Measurements from ENCODE around the gene PREX1.

PREX1 gene

DNA sequence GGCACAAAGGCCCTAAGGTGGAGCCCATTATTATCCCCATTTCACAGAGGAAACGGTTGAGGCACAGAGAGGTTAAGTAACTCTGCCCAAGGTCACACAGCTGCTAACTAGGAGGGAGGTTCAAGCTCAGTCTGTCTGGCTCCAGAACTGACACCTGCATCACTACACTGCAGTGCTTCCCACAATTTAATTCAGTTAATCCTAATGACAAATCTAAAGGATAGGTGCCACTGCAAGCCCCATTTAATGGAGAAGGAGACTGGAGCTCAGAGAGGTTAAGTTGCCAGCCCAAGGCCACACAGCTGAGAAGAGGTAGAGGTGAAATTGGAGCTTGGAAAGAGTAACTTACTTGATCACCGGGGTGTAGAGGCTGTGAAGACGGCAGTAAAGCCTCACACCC is 148.8 kb downstream of the PREX1 start:
- Histone ChIP-seq H3K36me3 (ENCODE audit: control insufficient read depth in 2 of 2, insufficient read depth in 2 of 2, low read length in 2 of 2) (peaks cover 0 to 13% of the 10 kb centered on the region in 2 donors), H3K27me3 (ENCODE audit: control insufficient read depth in 2 of 2, insufficient read depth in 2 of 2, low read length in 2 of 2) (no peaks in the 10 kb centered on the region), H3K9me3 (ENCODE audit: control insufficient read depth in 2 of 2, low read length in 2 of 2) (no peaks in the 10 kb centered on the region), H3K4me1 (ENCODE audit: control insufficient read depth in 2 of 2, insufficient read depth in 2 of 2, low read length in 2 of 2) (peaks cover 35 to 40% of the 10 kb centered on the region in 2 donors), H3K27ac (ENCODE audit: low read depth in 2 of 2, low read length in 2 of 2) (no peak overlapping the region), H3K9ac (ENCODE audit: low read depth in 1 of 2, low read length in 2 of 2) (peak overlapping the region in 1 of 2 donors; percentile 6), H3K4me3 (ENCODE audit: low read length in 2 of 2) (no peak overlapping the region)

DNA sequence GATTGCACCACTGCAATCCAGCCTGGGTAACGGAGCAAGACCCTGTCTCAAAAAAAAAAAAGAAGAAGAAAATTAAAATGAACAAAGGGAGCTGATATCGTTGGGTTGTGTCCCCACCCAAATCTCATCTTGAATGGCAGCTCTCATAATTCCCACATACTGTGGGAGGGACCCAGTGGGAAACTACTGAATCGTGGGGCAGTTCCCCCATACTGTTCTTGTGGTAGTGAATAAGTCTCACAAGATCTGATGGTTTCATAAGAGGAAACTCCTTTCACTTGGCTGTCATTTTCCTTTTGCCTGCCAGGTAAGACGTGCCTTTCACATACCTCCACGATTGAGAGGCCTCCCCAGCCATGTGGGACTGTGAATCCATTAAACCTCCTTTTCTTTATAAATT is 149.4 kb downstream of the PREX1 start:
- no peak overlapping the region for H3K9ac ChIP-seq (ENCODE audit: low read depth in 1 of 2, low read length in 2 of 2)
- peaks cover 31 to 37% of the 10 kb centered on the region in 2 donors for H3K4me1 ChIP-seq (ENCODE audit: control insufficient read depth in 2 of 2, insufficient read depth in 2 of 2, low read length in 2 of 2)
- H3K27ac ChIP-seq (ENCODE audit: low read depth in 2 of 2, low read length in 2 of 2) = no peak overlapping the region
- peaks cover 0 to 13% of the 10 kb centered on the region in 2 donors for H3K36me3 ChIP-seq (ENCODE audit: control insufficient read depth in 2 of 2, insufficient read depth in 2 of 2, low read length in 2 of 2)
- no peak overlapping the region for H3K4me3 ChIP-seq (ENCODE audit: low read length in 2 of 2)
- H3K27me3 ChIP-seq (ENCODE audit: control insufficient read depth in 2 of 2, insufficient read depth in 2 of 2, low read length in 2 of 2) = no peaks in the 10 kb centered on the region
- no peaks in the 10 kb centered on the region for H3K9me3 ChIP-seq (ENCODE audit: control insufficient read depth in 2 of 2, low read length in 2 of 2)

DNA sequence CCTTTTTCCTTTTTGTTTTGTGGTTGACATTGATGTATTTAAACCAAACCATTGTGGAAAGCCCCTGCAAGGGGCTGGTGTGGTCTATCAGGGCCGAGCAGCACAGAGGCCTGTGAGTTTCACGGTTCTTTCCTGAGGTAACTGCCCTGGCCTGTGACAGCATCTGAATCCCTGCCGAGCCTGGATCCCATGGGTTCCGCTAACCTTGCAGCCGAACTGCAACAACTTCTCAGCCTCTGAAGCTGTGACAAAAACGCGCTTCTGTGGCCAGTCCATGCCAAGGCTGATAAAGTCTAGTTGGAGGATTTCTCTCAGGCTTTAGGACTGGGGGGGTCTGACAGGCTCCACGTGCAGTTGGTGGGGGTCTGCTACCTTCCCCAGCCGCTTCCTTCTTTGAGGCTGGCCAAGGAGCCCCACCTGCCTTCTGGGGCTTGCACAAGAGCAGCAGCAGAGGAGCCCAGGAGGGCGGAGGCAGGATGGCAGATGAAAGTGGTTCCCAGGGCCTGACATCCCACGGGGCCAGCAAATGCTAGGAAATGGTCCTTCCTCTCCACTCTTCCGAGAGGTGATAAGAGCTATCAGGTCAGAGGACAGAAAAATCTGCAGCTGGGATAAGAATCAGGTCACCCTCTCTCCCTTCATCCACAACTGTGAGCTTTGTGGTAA is 150.9 kb downstream of the PREX1 start:
- H3K9me3 ChIP-seq (ENCODE audit: control insufficient read depth in 2 of 2, low read length in 2 of 2) = no peaks in the 10 kb centered on the region
- peaks cover 16 to 22% of the 10 kb centered on the region in 2 donors for H3K4me1 ChIP-seq (ENCODE audit: control insufficient read depth in 2 of 2, insufficient read depth in 2 of 2, low read length in 2 of 2)
- no peak overlapping the region for H3K27ac ChIP-seq (ENCODE audit: low read depth in 2 of 2, low read length in 2 of 2)
- no peak overlapping the region for H3K4me3 ChIP-seq (ENCODE audit: low read length in 2 of 2)
- H3K27me3 ChIP-seq (ENCODE audit: control insufficient read depth in 2 of 2, insufficient read depth in 2 of 2, low read length in 2 of 2) = no peaks in the 10 kb centered on the region
- no peak overlapping the region for H3K9ac ChIP-seq (ENCODE audit: low read depth in 1 of 2, low read length in 2 of 2)
- H3K36me3 ChIP-seq (ENCODE audit: control insufficient read depth in 2 of 2, insufficient read depth in 2 of 2, low read length in 2 of 2) = peaks cover 0 to 13% of the 10 kb centered on the region in 2 donors

DNA sequence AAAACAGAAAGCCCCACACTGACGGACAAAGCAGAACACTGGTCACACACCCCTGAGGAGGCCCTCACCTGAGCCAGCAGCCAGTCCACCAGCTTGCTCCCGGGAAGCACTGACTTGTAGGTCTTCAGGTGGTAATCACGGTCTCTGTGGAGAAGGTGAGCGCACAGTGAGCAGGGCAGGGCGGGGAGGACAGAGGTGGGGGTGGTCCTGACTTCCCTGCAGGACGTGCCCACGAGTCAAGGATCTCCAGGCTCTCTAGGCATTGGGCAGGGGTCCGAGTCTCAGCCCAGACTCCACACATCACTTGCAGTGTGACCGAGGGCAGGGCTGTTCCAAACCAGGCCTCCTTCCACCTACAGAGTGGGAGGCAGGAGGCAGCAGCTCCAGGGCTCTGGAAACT is 151.7 kb downstream of the PREX1 start:
- Histone ChIP-seq H3K36me3 (ENCODE audit: control insufficient read depth in 2 of 2, insufficient read depth in 2 of 2, low read length in 2 of 2) (peaks cover 0 to 13% of the 10 kb centered on the region in 2 donors), H3K4me1 (ENCODE audit: control insufficient read depth in 2 of 2, insufficient read depth in 2 of 2, low read length in 2 of 2) (peaks cover 12 to 15% of the 10 kb centered on the region in 2 donors)

DNA sequence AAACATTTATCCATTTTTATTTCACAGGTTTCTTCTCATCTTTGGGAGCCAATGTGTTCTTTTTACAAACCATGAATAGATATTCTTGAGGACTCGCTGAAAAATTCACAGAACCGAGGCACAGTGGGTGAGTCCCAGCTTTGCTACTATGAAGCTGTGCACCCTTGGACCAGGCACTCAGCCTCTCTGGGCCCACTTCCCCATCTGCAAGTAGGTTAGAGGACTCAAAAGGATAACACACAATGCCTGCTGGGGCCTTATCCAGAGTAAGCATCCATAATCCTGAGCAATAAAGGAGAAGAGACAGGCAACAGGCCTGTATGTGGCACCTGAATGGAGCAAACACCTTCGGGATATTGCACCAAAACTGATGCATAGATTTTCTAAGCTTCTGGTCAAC is 153.3 kb downstream of the PREX1 start:
- Histone ChIP-seq H3K4me1 (ENCODE audit: control insufficient read depth in 2 of 2, insufficient read depth in 2 of 2, low read length in 2 of 2) (peaks cover 2 to 5% of the 10 kb centered on the region in 2 donors), H3K9me3 (ENCODE audit: control insufficient read depth in 2 of 2, low read length in 2 of 2) (no peaks in the 10 kb centered on the region), H3K4me3 (ENCODE audit: low read length in 2 of 2) (no peak overlapping the region), H3K27ac (ENCODE audit: low read depth in 2 of 2, low read length in 2 of 2) (no peak overlapping the region), H3K9ac (ENCODE audit: low read depth in 1 of 2, low read length in 2 of 2) (no peak overlapping the region), H3K27me3 (ENCODE audit: control insufficient read depth in 2 of 2, insufficient read depth in 2 of 2, low read length in 2 of 2) (no peaks in the 10 kb centered on the region), H3K36me3 (ENCODE audit: control insufficient read depth in 2 of 2, insufficient read depth in 2 of 2, low read length in 2 of 2) (peaks cover 0 to 8% of the 10 kb centered on the region in 2 donors)

More for the DNA sequence above, 151.7 kb downstream of the PREX1 start:
- Histone ChIP-seq H3K4me3 (ENCODE audit: low read length in 2 of 2) (no peak overlapping the region), H3K9ac (ENCODE audit: low read depth in 1 of 2, low read length in 2 of 2) (no peak overlapping the region), H3K9me3 (ENCODE audit: control insufficient read depth in 2 of 2, low read length in 2 of 2) (no peaks in the 10 kb centered on the region), H3K27me3 (ENCODE audit: control insufficient read depth in 2 of 2, insufficient read depth in 2 of 2, low read length in 2 of 2) (no peaks in the 10 kb centered on the region), H3K27ac (ENCODE audit: low read depth in 2 of 2, low read length in 2 of 2) (no peak overlapping the region)

DNA sequence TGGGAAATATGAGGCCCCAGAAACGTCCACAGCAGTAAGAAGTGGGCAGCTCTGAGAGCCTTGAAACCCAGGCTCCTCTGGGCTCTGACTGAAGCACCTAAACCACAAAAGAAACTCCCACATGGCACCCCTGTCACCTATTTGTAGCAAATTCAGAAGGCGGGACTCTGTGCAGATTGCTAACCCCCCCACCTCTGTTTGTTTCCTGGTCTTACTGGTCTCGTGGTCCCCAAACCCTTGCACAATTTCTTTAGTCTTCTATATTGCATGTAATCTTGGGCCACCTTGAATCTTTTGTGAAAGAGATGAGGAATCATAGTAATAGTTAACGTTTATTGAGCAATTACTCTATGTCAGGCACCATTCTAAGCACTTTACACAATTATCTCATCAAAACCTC is 154.3 kb downstream of the PREX1 start:
- H3K9me3 ChIP-seq (ENCODE audit: control insufficient read depth in 2 of 2, low read length in 2 of 2) = no peaks in the 10 kb centered on the region
- H3K4me3 ChIP-seq (ENCODE audit: low read length in 2 of 2) = no peak overlapping the region
- H3K27me3 ChIP-seq (ENCODE audit: control insufficient read depth in 2 of 2, insufficient read depth in 2 of 2, low read length in 2 of 2) = no peaks in the 10 kb centered on the region
- peaks cover 0 to 6% of the 10 kb centered on the region in 2 donors for H3K36me3 ChIP-seq (ENCODE audit: control insufficient read depth in 2 of 2, insufficient read depth in 2 of 2, low read length in 2 of 2)
- H3K27ac ChIP-seq (ENCODE audit: low read depth in 2 of 2, low read length in 2 of 2) = no peak overlapping the region
- no peak overlapping the region for H3K9ac ChIP-seq (ENCODE audit: low read depth in 1 of 2, low read length in 2 of 2)
- H3K4me1 ChIP-seq (ENCODE audit: control insufficient read depth in 2 of 2, insufficient read depth in 2 of 2, low read length in 2 of 2) = peaks cover 0 to 3% of the 10 kb centered on the region in 2 donors

DNA sequence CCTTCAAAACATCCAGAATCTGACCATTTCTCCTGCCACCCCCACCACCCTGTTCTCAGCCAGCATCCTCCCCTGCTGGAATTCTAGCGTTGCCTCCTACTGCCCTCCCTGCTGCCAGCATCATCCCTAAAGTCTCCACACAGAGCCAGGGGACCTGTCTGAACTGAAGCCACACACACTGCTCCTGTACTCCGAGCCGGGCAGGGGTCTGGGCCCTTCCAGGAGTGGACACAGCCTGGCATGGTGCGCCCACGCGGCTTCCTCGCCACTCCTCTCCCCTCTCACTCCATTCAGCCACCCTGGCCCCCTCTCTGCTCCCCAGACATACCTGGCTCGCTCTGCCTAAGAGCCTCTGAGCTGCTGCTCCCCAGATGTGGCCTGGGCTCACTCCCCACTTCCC is 155.5 kb downstream of the PREX1 start:
- Histone ChIP-seq H3K4me1 (ENCODE audit: control insufficient read depth in 2 of 2, insufficient read depth in 2 of 2, low read length in 2 of 2) (peaks cover 0 to 3% of the 10 kb centered on the region in 2 donors), H3K9ac (ENCODE audit: low read depth in 1 of 2, low read length in 2 of 2) (no peak overlapping the region), H3K4me3 (ENCODE audit: low read length in 2 of 2) (no peak overlapping the region), H3K27me3 (ENCODE audit: control insufficient read depth in 2 of 2, insufficient read depth in 2 of 2, low read length in 2 of 2) (no peaks in the 10 kb centered on the region), H3K36me3 (ENCODE audit: control insufficient read depth in 2 of 2, insufficient read depth in 2 of 2, low read length in 2 of 2) (peaks cover 0 to 6% of the 10 kb centered on the region in 2 donors), H3K27ac (ENCODE audit: low read depth in 2 of 2, low read length in 2 of 2) (no peak overlapping the region), H3K9me3 (ENCODE audit: control insufficient read depth in 2 of 2, low read length in 2 of 2) (no peaks in the 10 kb centered on the region)

DNA sequence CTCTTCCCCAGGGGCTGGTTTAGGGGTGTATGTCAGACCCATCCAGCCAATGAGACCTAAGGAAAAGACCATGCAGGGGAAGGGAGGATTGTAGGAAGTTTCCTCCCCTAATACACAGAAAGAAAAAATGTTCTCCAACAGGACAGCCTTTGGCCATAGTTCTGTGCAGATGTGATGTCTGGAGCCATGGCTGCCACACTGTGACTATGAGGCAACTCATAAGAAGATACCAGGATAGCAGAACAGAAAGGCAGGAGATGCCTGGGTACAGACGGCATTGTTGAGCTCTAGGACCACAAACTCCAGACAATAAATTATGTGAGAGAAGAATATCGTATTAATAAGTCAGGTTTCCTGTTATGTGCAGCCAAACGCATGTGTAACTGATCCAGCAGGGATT is 156.7 kb downstream of the PREX1 start:
- no peaks in the 10 kb centered on the region for H3K27me3 ChIP-seq (ENCODE audit: control insufficient read depth in 2 of 2, insufficient read depth in 2 of 2, low read length in 2 of 2)
- H3K9ac ChIP-seq (ENCODE audit: low read depth in 1 of 2, low read length in 2 of 2) = no peak overlapping the region
- H3K36me3 ChIP-seq (ENCODE audit: control insufficient read depth in 2 of 2, insufficient read depth in 2 of 2, low read length in 2 of 2) = peaks cover 0 to 3% of the 10 kb centered on the region in 2 donors
- peaks cover 0 to 3% of the 10 kb centered on the region in 2 donors for H3K4me1 ChIP-seq (ENCODE audit: control insufficient read depth in 2 of 2, insufficient read depth in 2 of 2, low read length in 2 of 2)
- H3K4me3 ChIP-seq (ENCODE audit: low read length in 2 of 2) = no peak overlapping the region
- H3K27ac ChIP-seq (ENCODE audit: low read depth in 2 of 2, low read length in 2 of 2) = no peak overlapping the region
- no peaks in the 10 kb centered on the region for H3K9me3 ChIP-seq (ENCODE audit: control insufficient read depth in 2 of 2, low read length in 2 of 2)

DNA sequence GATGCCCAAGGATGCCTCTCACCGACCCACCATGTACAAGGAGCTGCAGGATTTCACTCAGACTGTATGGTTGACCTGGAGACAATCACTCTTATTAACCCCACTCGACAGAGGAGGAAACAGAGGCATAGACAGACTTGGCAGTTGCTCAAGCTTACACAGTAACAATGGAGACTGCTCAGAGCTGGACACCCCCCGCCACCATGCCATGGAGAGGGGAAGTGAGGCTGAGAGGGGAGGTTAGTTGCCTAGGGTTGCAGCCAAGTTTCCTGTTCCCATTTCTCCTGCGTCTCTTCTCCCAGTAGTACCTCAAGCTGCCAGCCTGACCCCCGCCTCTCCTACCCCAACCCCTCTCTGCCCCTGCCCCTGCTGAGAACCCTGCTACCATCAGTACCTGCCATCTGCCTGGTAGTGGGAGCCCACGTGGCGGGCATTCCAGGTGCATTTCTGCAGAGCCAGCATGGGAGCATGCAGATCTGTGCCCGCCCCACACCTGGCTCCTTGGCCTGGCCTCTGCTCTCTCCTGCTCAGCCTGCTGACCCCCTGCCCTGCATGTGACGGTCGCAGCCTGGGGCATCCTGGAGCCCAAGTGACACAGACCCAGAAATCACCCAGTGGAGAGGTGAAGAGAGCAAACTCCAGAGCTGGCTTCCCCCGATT is 157.7 kb downstream of the PREX1 start:
- Histone ChIP-seq H3K36me3 (ENCODE audit: control insufficient read depth in 2 of 2, insufficient read depth in 2 of 2, low read length in 2 of 2) (peaks cover 0 to 4% of the 10 kb centered on the region in 2 donors), H3K9ac (ENCODE audit: low read depth in 1 of 2, low read length in 2 of 2) (no peak overlapping the region), H3K9me3 (ENCODE audit: control insufficient read depth in 2 of 2, low read length in 2 of 2) (no peaks in the 10 kb centered on the region), H3K4me3 (ENCODE audit: low read length in 2 of 2) (no peak overlapping the region), H3K4me1 (ENCODE audit: control insufficient read depth in 2 of 2, insufficient read depth in 2 of 2, low read length in 2 of 2) (peaks cover 0 to 3% of the 10 kb centered on the region in 2 donors), H3K27me3 (ENCODE audit: control insufficient read depth in 2 of 2, insufficient read depth in 2 of 2, low read length in 2 of 2) (no peaks in the 10 kb centered on the region), H3K27ac (ENCODE audit: low read depth in 2 of 2, low read length in 2 of 2) (no peak overlapping the region)

DNA sequence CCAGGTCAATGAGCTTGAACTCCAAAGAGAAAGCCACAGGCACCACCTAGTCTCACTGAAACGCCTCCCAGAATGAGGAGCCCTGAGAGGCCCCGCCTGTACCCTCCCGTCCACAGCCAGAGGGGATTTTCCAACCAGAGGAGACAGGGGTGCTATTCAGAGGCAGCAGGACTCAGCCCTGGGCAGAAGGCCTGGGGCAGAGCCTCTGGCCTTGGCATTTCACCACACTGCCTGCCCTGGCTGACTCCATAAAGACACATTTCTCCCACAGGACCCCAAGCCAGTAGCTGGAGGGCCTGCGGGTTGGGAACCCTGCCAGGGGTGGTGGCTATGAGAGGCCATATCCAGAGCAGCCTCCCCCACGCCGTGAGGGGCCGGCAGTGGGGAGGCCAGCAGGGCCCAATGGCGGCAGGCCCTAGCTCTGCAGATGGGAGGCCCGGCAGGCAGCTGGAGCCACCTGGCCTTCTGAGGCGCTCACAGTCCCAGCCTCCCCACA is 159.3 kb downstream of the PREX1 start:
- Histone ChIP-seq H3K9ac (ENCODE audit: low read depth in 1 of 2, low read length in 2 of 2) (no peak overlapping the region), H3K9me3 (ENCODE audit: control insufficient read depth in 2 of 2, low read length in 2 of 2) (no peaks in the 10 kb centered on the region), H3K4me3 (ENCODE audit: low read length in 2 of 2) (no peak overlapping the region), H3K27me3 (ENCODE audit: control insufficient read depth in 2 of 2, insufficient read depth in 2 of 2, low read length in 2 of 2) (no peaks in the 10 kb centered on the region), H3K36me3 (ENCODE audit: control insufficient read depth in 2 of 2, insufficient read depth in 2 of 2, low read length in 2 of 2) (peaks cover 2 to 4% of the 10 kb centered on the region in 2 donors), H3K4me1 (ENCODE audit: control insufficient read depth in 2 of 2, insufficient read depth in 2 of 2, low read length in 2 of 2) (peaks cover 0 to 3% of the 10 kb centered on the region in 2 donors), H3K27ac (ENCODE audit: low read depth in 2 of 2, low read length in 2 of 2) (peak overlapping the region; percentile 26 to 48)

Measured in mucosa of rectum (tissue), 2 donors.